ENCODE results near the gene PDGFRB.

PDGFRB gene

DNA sequence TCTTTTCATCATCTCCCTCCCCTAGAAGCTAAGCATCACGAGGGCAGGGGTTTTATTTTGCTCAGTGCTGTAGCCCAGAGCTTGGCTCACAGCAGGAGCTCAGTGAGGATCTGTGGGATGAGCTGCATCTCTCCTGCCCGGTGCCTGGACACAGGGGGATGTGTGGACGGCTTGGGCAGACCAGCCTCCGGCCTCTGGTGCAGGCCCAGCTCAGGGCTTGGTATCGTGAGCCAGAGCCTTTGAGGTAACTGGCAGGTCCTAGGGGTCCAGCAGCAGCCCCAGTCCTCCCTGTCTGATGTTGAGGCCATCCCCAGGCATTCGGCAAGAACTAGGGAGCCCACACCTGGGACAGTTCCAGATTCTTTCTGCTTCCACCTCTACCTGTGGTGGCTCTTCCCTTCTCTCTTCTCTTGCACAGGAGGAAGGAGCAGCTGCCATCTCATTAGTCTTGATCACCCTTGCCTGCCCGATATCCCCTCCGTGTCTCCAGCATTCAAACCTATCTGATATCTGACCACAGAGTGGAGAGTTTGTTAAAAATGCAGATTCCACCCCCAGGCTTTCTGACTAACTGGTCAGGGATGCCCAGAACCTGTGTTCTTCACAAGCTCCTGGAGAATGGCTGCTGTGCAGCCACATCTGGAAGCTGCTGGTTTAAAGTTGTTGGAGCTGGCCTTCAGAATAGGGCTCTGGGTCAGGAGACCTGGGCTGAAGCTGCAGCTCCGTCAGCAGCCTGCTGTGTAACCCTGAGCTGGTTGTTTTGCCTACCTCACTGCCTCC is 26.3 kb upstream of the PDGFRB start:
- no peak for DNase-seq (ENCODE audit: low read depth)

DNA sequence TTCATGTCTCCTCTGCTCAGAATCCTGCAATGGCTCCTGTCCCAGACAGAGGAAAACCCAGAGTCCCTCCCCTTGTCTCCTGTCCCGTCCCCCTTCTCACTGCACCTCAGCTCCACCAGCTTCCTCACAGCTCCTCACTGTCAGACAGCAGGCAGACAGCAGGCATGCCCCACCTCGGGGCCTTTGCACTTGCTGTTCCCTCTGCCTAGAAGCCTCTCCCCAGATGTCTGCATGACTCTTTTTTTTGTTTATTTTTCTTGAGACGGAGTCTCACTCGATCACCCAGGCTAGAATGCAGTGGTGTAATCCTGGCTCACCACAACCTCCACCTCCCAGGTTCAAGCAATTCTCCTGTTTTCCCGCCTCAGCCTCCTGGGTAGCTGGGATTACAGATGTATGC is 25.4 kb upstream of the PDGFRB start:
- DNase-seq (ENCODE audit: low read depth), result no peak

DNA sequence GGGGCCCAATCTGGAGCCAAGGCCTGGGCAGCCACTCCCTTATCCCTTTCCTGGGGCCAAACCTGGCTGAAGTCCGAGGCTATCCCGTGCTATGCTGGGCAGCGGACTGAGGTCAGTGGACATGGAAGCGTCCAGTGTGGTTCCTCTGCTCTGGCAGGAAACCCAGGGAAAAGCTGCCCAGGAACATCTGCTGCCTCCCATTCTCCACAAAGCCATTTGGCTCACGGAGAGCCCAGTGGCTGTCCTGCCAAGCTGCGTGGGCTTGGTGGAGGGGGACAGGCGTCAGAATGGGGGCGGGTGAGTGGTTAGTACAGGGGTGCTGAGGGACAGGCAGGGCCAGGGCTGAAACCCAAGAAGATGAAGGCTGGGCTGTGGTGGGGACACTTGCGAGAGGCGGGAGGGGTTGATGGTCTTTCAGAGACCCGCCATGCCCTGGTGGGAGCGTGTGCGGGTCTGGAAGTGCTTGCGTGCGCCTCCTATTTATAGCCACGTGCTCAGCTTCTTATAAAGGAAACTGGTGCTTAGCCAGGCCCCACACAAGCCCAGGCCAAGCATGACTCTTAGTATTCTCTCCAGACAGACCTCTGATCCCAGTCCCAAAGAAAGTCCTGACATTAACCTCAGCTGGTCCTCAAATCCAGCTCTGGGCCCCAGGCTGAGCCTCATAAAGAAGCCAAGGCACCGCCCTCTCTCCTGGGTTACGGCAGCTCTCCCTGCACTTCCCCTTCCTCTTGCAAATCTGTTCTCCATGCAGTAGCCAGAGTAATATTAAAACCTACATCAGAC is 24.8 kb upstream of the PDGFRB start:
- DNase-seq (ENCODE audit: low read depth), result no peak

DNA sequence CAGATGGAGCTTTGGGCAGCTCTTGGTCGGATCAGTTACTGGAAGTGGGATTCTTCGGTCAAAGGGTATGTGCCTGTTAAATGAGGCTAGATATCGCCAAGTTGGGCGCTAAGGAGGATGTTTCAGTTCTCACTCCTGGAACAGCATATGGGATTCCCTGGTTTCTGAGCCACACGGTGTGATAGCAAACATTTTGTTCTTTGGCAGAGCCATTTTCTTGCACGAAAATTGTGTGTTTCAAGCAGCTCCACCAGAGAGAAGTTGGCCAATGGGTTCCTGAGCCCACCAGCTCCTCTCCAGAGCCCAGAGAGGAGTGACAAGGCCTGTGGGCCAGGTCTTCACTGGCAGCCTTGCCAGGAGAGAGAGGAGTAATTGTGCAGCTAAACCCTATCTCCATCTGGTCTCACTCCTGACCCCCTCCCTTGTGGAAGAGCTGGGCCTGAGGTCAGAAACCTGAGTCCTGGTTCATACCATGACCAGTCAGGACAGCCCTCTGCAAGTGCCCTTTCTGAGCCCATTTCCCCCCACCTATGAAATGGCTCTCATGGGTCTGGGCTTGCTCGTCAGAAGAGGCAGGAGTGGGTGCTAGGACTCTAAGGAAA is 23.5 kb upstream of the PDGFRB start:
- DNase-seq (ENCODE audit: low read depth), result no peak

DNA sequence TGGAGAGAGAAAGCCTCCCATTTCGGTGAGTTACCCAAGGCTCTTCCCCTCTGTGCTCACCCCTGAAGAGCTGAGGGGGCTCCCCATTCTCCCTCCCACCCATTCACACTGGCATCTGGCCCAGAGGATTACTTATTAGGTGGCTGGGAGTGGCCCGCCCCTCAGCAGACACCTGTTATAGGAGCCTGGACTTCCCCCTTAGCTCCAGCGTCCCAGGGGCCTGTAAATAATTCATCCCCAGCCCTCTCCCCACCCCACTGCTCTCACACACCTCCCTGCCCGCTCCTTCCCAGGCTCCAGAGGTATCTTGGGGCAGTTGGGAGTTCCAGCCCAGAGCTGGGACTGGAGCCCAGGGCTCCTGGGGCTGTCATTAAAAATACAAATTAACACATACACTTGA is 22.6 kb upstream of the PDGFRB start:
- DNase-seq (ENCODE audit: low read depth), result no peak

DNA sequence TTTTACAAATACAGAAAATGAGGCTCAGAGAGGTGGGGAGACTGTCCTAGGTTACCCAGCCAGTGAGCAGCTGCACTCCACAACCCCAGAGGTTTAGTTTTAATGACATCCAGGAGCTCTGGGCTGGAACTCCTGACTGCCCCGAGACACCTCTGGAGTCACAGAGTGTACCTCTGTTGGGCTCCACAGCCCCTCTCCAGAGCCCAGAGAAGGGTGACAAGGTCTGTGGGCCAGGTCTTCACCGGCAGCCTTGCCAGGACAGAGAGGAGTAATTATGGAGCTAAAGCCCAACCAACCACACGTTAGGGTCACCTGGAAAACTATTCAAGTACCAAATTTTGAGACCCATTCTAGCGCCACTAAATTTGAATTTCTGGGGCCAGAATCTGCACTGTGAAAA is 22.1 kb upstream of the PDGFRB start:
- DNase-seq (ENCODE audit: low read depth), result no peak

DNA sequence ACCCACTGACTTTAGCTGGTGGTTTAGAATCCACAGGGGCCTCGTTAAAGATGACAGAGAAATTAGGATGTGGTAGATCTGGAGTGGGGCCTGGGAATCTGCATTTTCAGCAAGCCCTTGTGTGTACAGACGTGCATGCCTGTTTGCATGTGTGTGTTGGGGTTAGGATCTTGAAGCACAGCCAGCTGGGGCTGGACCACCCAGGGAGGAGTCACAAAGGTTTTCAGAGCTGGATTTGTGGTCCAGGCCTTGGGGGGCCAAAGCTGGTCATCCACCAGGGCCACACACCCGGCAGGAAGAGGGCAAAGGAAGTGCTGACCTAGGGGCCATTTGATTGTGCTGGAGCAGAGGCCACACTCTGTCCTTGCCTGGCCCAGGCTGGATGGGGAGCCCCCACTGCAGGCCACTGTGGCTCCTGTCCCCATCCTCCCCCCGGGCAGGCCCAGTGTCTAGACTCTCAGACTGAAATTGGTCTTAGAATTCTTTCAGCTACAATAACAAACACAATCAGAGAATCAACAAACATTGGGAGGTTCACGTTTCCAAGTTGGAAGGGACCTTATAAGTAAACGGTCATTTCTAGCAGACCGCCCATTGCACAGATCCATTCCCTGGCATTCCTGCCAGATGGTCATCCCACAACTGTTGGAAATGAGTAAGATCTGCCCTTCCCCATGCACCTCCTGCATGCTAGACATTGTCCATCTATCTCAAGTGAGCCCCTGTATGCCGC is 21.3 kb upstream of the PDGFRB start:
- DNase-seq (ENCODE audit: low read depth), result no peak

DNA sequence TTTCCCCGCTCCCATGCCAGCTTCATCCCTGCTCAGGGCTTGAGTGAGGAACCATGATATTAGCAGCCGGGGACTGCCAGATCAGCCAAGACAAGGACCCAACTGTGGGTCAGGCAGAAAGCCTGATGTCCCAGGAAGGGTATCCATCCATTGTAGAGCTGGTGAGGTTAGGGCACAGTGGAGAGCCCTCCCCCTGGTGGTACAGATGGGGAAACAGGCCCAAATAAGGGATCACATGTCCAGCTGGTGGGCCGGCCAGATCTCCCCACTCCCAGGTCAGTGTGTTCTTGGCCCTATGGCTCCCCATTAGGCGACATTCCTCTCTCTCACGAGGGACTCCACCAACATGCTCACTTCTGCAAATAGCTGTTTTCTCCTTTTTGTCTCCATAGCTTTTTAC is 19.9 kb upstream of the PDGFRB start:
- DNase-seq (ENCODE audit: low read depth), result no peak

DNA sequence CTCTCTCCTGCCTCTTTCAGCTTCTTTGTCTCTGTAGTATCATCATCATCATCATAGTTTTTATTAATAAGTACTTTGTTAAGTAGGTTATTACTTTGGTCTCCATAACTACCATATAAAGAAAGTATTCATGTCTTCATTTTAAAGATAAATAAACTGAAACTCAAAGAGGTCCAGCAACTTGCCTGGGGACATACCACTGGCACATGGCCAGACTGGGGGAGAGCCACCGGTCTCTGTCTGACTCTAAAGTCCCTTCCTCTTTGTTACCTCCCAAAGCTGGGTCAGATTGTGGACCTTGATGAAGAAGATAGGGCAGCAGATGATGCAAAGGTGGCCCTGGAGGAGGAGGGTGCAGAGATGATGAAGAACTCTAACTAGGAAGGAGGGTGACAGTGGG is 19.4 kb upstream of the PDGFRB start:
- no peak for DNase-seq (ENCODE audit: low read depth)

DNA sequence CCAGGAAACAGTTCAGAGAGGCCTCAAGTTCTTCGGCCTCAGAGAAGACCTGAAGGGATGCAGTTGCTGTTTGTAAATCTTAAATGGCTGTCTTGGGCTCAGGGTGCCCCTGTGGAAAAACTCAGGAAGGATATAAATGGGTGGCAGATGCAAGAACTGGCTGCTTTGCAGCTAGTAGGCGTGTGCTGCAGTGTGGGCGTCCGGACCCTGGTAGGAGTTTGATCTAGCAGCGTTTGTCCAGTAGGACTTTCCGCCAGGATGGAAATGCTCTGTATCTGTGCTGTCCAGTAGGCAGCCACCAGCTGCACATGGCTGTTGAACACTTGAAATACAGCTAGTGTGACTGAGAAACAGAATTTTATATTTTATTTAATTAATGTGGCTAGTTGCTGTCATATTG is 18.6 kb upstream of the PDGFRB start:
- DNase-seq (ENCODE audit: low read depth), result no peak

DNA sequence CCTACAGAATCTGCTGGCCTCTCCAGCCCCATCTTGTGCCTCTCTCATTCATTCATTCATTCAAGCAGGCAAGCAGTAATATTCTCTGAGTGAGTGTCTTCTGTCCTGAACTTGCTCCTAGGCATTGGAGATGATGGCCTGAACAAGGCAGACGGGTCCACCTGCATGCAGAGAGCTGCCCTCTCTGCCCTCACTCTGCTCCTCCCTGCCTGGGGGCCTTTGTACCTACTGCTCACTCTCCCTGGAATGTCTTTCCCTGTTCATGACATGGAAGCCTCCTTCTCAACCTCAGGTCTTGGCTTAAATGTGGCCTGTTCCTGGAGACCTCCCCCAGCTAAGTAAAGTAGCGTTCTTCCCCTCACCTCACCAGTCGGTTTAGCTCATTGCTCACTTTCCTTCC is 17.5 kb upstream of the PDGFRB start:
- no peak for DNase-seq (ENCODE audit: low read depth)

DNA sequence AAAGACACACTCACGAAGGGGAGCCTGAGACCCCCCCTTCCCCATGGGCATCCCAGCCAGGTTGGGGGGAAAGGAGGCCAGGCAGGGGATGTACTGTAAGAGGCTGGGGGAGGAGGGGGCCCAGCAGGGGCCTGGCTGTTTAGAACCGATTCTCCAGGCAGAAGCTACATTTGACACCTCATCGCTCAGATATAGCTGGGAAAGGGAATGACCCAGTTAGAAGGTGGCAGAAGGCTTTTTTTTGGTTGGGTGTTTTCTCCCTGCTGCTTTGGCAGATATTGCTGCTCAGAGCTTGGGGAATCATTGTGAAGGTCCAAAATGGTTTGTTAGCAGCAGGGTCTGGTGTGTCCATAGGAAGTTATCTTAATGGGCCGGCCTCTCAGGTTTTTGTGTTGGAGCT is 16.9 kb upstream of the PDGFRB start:
- no peak for DNase-seq (ENCODE audit: low read depth)

DNA sequence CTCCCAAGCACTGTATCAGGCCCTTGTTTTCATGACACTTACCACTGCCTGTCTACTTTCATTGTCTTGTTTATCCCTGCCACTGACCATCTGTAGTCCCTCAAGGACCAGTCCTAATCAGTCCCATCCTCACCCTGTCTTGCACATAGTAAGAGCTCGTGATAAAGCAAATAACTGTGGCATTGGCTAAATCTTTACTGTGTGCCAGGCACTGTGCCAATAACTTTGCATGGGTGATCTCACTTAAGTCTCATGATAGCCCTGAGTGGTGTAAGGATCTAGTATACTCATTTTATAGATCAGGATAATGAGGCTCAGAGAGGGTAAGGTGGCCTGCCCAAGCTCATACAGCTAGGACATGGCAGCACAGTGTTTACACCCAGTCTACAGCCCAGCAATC is 16.5 kb upstream of the PDGFRB start:
- DNase-seq (ENCODE audit: low read depth), result no peak

DNA sequence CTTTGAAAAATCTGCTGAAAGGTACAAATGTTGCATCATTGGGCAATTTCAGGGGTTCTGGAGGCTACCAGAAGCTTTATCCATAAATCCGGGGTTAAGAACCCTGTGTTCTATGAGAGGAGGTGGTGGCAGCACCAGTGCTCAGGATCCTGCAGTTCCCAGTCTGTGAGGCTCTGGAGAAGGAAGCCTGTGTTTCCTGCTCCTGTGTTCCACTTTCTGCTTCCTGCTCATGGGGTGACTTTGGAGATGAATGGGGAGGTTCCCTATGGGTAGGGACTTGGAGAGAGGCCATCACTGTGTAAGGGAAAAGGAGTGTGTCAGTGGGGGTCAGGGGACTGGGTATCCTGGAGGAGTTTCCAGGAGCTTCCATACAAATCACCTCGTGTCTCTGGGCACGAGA is 13.2 kb upstream of the PDGFRB start:
- no peak for DNase-seq (ENCODE audit: low read depth)

DNA sequence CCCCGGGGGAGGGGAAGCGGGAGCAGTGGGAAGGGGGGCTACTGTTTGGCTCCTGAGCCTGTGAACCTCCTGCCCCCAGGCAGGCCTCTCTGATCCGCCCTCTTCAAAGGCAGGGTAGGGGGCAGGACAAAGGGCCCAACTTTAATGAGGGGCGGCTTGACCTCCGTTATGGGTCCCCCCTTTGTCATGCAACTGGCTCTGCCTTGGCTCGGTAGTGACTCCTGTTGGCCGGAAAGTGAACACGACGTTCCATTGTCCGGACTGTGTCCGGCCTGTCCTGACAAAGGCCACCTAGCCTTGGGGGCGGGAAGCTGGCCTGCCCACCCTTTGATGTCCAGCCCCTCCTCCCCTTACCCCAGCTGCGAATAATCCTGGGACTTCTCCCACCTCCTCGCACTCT is 12.3 kb upstream of the PDGFRB start:
- no peak for DNase-seq (ENCODE audit: low read depth)

DNA sequence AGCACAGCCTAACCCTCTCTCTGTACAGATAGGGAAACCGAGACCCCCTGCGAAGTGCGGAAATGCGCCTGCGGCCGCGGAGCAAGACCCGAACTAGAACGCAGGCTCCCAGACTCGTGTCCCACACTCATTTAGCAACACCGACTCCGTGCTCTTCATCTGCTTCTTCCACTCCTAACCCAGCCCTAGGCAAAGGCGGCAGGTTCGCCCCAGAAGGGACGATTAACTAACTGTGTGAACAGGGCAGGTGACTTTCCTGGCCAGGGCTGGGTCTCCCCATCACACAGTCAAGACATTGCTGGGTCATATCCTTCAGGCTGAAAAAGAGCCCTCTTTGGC is 11.8 kb upstream of the PDGFRB start:
- DNase-seq (ENCODE audit: low read depth), result no peak

DNA sequence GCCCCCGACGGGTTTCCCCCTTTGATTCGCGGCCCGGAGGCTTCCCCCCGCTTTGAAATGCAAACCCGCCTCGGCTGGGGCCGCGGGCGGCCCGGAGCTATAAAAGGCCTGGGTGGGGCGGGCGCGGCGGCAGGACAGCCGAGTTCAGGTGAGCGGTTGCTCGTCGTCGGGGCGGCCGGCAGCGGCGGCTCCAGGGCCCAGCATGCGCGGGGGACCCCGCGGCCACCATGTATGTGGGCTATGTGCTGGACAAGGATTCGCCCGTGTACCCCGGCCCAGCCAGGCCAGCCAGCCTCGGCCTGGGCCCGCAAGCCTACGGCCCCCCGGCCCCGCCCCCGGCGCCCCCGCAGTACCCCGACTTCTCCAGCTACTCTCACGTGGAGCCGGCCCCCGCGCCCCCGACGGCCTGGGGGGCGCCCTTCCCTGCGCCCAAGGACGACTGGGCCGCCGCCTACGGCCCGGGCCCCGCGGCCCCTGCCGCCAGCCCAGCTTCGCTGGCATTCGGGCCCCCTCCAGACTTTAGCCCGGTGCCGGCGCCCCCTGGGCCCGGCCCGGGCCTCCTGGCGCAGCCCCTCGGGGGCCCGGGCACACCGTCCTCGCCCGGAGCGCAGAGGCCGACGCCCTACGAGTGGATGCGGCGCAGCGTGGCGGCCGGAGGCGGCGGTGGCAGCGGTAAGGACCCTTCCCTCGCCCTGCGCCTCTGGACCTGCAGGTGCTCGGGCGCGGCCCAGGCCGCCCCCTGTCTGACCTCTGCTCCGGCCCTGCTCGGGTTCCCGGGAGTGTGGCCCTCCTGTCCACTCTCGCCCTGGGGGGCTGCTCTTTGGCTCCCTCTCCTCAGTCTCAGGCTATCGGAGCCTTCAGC is 11.2 kb upstream of the PDGFRB start, which contains the start of gene CDX1:
Gene CDX1 (plus strand): TSS at position 129 of the 862 bp plus-strand sequence. CDS start 99 bp downstream, at position 228.
- DNase-seq (ENCODE audit: low read depth), result no peak

DNA sequence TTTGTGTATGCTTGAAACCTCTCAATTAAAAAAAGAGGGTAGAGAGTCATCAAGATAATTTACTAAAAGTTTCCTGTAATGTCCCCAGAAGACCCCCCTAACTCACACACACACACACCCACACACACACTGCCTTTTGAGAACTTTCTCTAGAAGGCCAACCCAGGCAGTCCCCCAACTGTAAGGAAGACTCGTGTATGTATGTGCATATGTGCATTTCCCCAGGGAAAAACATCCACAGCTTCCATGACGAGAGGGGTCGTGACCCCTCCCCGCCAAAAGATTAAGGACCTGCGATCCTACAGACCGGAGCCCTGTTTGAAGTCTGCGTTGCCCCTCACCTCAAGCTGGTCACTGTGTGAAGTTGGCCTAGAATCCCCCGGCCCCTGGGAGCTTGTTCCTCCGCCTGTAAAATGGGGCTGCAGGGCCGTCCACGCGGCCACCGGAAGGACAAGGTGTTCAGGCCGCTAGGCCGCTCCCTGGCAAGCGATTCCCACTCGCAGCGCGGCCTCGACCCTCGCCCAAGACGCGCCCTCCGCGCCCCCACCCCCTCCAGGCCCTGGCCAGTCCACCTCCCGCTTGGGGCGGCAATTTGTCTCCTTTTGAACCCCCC is 10.5 kb upstream of the PDGFRB start:
- DNase-seq (ENCODE audit: low read depth), result no peak

DNA sequence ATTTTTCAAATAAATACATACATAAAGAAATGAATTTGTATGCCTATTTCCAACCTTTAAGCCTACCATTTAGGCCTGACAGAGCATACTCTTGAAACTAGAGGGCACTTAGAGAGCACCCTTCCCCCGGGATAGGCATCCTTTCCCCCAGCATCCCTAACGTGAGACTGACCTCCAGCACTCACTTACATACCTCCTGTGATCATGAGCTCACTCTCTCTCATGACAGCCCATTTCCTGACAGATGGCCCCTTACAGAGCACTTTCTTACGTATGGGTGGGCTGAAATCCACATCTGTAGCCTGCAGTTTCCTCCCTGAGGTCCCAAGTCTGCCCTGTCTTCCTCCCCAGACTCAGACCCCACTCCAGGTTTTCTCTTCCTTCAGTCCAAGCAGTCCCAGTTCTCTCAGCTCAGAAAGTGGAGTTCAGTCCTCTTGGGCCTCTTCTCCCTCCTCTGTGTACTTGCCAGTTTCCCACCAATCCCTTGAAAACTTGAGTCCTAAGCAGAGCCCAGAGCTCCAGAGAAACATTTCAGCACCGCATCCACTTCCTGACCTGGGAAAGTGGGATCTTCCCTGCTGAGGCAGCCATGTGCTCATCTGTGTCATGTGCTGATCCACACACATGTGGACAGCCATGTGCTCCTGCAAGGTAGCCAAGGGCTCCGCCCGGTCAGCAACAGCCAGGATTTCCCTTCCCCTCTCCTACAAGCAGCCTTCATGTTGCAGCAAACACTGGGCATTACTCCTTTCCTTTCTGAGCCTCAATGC is 8.8 kb upstream of the PDGFRB start:
- no peak for DNase-seq (ENCODE audit: low read depth)

DNA sequence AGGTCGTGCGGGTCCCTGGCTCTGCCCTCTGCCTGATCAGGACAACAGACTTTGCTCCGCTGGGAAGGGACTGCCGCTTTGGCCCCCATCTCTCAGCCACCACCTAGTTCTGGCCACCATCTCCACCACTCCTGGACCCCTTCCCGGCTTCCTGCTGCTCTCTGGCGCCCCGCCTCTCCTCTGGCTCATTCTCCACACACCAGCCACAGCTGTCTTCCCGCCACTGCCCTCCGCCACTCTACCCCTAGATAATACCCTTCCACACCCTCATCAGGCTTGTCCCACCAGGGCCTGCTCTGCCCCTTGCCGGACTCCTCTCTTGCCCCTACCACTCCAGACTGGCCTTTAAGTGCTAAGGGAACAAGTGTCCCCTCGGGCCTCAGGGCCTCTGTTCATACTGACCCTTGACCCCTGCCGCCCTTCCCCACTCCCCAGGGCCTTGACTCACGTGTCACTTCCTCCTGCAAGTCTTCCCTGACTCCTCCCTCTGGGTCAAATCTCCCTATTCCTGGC is 8.0 kb upstream of the PDGFRB start:
- DNase-seq (ENCODE audit: low read depth), result no peak

All from HS-5 (cell line).